A549 treated with CORT108297 at 1 μM for 4 hours (cell line): ENCODE data around the gene CLIP3. TPM values are rescaled to one million over a fixed set of nuclear protein-coding genes. Genes with fewer than 3 reads are reported as not detected.

Experiments used
- total RNA-seq: library from RNA; stranded (reverse); fragments of 200-300 nt; extraction: Qiagen RNA extraction; gene quantifications from 5 replicates; pipeline ENCODE4 v1.2.3, GENCODE V29; 2022

CLIP3 gene, protein sequence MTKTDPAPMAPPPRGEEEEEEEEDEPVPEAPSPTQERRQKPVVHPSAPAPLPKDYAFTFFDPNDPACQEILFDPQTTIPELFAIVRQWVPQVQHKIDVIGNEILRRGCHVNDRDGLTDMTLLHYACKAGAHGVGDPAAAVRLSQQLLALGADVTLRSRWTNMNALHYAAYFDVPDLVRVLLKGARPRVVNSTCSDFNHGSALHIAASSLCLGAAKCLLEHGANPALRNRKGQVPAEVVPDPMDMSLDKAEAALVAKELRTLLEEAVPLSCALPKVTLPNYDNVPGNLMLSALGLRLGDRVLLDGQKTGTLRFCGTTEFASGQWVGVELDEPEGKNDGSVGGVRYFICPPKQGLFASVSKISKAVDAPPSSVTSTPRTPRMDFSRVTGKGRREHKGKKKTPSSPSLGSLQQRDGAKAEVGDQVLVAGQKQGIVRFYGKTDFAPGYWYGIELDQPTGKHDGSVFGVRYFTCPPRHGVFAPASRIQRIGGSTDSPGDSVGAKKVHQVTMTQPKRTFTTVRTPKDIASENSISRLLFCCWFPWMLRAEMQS
- 0.68 to 1.1 TPM (median 0.92 TPM) in 5 replicates for total RNA-seq

GRCh38 chr19:36032251-36033104 lies at the start of gene CLIP3:
CLIP3 (minus strand) TSS chr19:36032873; CDS start chr19:36032357, 516 bp downstream.

GRCh38 chr19:36054733-36055686 lies 22.3 kb upstream of the CLIP3 start, which contains the start of gene WDR62:
WDR62 (plus strand) TSS chr19:36054897; CDS start chr19:36054972, 75 bp downstream.

GRCh38 chr19:36054119-36054732 lies 21.6 kb upstream of the CLIP3 start, which contains the start of gene THAP8:
THAP8 (minus strand) TSS chr19:36054285; CDS start chr19:36054217, 68 bp downstream.

DNA sequence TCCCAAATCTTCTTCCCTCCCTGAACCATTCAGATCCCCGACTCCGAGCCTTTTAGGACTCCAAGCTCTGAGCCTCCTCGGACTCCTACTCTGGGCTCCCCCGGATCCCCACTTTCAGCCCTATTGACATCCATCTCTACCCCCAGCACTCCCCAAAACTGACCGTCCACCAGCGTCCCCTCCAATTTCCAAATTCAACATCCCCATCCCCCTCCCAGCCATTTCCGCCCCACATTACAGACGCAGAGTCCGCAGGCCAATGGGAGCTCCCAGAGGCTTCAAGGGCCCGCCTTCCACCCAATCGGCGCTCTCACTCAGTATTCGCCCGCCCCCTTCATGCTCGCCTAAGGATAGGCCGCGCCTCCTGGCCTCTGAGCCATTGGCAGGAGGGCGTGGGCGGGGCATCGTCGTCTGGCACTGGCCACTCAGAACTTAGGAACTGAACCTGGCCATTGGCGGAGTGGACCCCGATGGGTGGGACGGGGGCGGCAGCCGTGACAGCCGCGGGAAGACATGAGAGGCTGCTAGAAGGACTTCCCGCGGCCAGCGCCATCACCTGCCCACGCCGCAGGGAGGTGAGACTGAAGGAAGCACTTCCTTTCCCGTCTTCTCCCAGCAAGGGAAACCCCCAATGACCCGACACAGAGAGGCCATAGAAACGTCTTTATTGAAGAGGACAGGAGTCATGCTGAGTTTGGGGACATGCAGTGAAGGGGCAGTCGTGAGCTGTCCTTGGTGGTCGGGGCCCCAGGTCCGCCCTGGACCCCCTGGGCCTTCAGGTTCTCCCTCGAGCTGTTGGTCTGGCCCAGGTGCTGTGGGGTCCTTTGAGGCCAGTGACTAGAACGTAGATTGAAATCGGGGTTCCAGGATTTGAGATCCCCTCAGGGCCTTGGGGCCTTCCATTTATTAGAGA lies 18.4 kb downstream of the CLIP3 start, which contains the start of gene ALKBH6:
Gene ALKBH6, minus strand, starts transcription at position 202 of the 913 bp plus-strand sequence. CDS start 816 bp downstream, outside the sequence.

DNA sequence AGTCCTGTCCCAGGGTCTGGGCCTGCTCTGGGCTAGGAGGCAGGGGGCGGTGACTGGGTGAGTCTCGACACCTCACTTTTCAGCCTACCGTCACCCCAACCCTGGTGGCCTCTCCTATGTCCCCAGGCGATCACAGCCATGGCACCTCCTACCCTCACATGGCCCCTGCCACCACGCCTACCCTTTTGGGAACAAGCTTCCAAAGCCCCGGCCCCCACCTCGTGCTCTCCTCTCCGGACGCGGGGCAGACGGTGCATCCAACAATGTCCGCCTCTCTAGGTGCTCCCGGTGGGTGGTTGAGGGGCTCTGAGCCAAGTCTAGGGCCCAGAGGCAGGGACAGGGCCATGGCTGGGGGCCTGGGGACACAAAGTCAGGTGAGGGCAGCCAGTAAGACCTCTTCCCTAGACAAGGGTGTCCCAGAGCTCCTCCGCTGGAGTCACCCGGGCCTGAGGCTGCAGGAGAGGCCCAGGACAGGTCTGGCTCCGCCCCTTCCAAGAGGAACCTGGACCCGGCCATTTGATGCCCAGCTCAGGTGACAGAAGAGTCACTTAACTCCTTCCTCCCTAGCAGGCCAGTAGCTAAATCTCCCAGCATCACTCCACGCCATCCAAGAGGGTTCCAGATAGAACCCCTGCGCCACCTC lies 24.2 kb downstream of the CLIP3 start, which contains the start of gene SYNE4:
Gene SYNE4, minus strand, starts transcription at position 478 of the 643 bp plus-strand sequence. Its CDS starts 132 bp downstream, at position 346.

GRCh38 chr19:35995048-35995993 lies 37.4 kb downstream of the CLIP3 start, which contains the start of gene SDHAF1:
SDHAF1 (plus strand) TSS chr19:35995188; CDS start chr19:35995275, 87 bp downstream.

Other genes starting within 250 kb of the CLIP3 start
- 0.22 to 0.36 TPM (median 0.24 TPM) in 4 of 5 replicates, not detected in the other for gene PRODH2, start 220.0 kb downstream of the CLIP3 start, total RNA-seq
- gene NPHS1, start 180.4 kb downstream of the CLIP3 start, total RNA-seq = 0.32 to 0.84 TPM (median 0.46 TPM) in 5 replicates
- 0.32 to 0.69 TPM (median 0.49 TPM) in 5 replicates for gene KIRREL2, start 176.0 kb downstream of the CLIP3 start, total RNA-seq
- 62.9 to 100 TPM (median 98.2 TPM) in 5 replicates for gene APLP1, start 164.3 kb downstream of the CLIP3 start, total RNA-seq
- gene NFKBID, start 132.3 kb downstream of the CLIP3 start, total RNA-seq = 6.6 to 10.3 TPM (median 7.4 TPM) in 5 replicates
- gene HCST, start 130.3 kb downstream of the CLIP3 start, total RNA-seq = 0.28 to 0.76 TPM (median 0.62 TPM) in 4 of 5 replicates, not detected in the other
- not detected in 5 replicates for gene TYROBP, start 124.6 kb downstream of the CLIP3 start, total RNA-seq
- gene LRFN3, start 96.5 kb downstream of the CLIP3 start, total RNA-seq = 15.6 to 25.9 TPM (median 22.3 TPM) in 5 replicates
- gene SDHAF1, start 37.7 kb downstream of the CLIP3 start, total RNA-seq = 28.9 to 53.3 TPM (median 48.7 TPM) in 5 replicates
- gene SYNE4, start 24.1 kb downstream of the CLIP3 start, total RNA-seq = 0.10 to 0.50 TPM (median 0.33 TPM) in 5 replicates
- 24.0 to 27.0 TPM (median 26.6 TPM) in 5 replicates for gene ALKBH6, start 18.7 kb downstream of the CLIP3 start, total RNA-seq
- 5.2 to 8.2 TPM (median 7.8 TPM) in 5 replicates for gene THAP8, start 21.4 kb upstream of the CLIP3 start, total RNA-seq
- gene WDR62, start 22.0 kb upstream of the CLIP3 start, total RNA-seq = 19.8 to 31.7 TPM (median 27.4 TPM) in 5 replicates
- 0.15 to 0.74 TPM (median 0.38 TPM) in 4 of 5 replicates, not detected in the other for gene OVOL3, start 78.3 kb upstream of the CLIP3 start, total RNA-seq
- gene POLR2I, start 82.0 kb upstream of the CLIP3 start, total RNA-seq = 244 to 270 TPM (median 252 TPM) in 5 replicates
- 409 to 569 TPM (median 558 TPM) in 5 replicates for gene TBCB, start 82.6 kb upstream of the CLIP3 start, total RNA-seq
- gene CAPNS1, start 107.2 kb upstream of the CLIP3 start, total RNA-seq = 1,500 to 2,226 TPM (median 2,198 TPM) in 5 replicates
- gene COX7A1, start 119.6 kb upstream of the CLIP3 start, total RNA-seq = not detected in 5 replicates
- gene ZNF565, start 181.8 kb upstream of the CLIP3 start, total RNA-seq = 3.6 to 4.5 TPM (median 3.9 TPM) in 5 replicates
- gene ZNF146, start 182.2 kb upstream of the CLIP3 start, total RNA-seq = 109 to 187 TPM (median 114 TPM) in 5 replicates